Mucosa of stomach (tissue), 1 donor: ENCODE data around the gene ADGRD1.

ENCODE experiments used
- H3K27me3 ChIP-seq: one replicate; pipeline ENCODE4 v1.7.0; 2013; ENCODE audit warnings: mild to moderate bottlenecking, low read length; ENCODE audit not compliant: control insufficient read depth, insufficient read depth
- H3K36me3 ChIP-seq: one replicate; pipeline ENCODE4 v1.7.0; 2013; ENCODE audit warnings: low read length; ENCODE audit not compliant: control insufficient read depth, insufficient read depth
- H3K4me1 ChIP-seq: one replicate; pipeline ENCODE4 v1.7.0; 2013; ENCODE audit warnings: mild to moderate bottlenecking, low read length; ENCODE audit not compliant: control insufficient read depth, insufficient read depth
- H3K4me3 ChIP-seq: one replicate; pipeline ENCODE4 v1.7.0; 2013; ENCODE audit warnings: low read length
- H3K9ac ChIP-seq: one replicate; pipeline ENCODE4 v1.7.0; 2013; ENCODE audit warnings: mild to moderate bottlenecking, low read length, moderate library complexity
- H3K9me3 ChIP-seq: one replicate; pipeline ENCODE4 v1.7.0; 2013; ENCODE audit warnings: mild to moderate bottlenecking, low read length, moderate library complexity; ENCODE audit not compliant: control insufficient read depth
- donor health status: Pancreatic carcinoma.

Gene ADGRD1

GRCh38 chr12:131055596-131056233, 102.0 kb downstream of the ADGRD1 start:
- Histone ChIP-seq H3K36me3 (no peaks in the 10 kb centered on the region), H3K27me3 (no peaks in the 10 kb centered on the region), H3K4me3 (no peak overlapping the region), H3K4me1 (no peaks in the 10 kb centered on the region), H3K9ac (no peak overlapping the region), H3K9me3 (no peaks in the 10 kb centered on the region)

GRCh38 chr12:131056626-131057025, 102.9 kb downstream of the ADGRD1 start:
- no peaks in the 10 kb centered on the region for H3K9me3 ChIP-seq
- no peak overlapping the region for H3K9ac ChIP-seq
- no peaks in the 10 kb centered on the region for H3K27me3 ChIP-seq
- H3K4me1 ChIP-seq = no peaks in the 10 kb centered on the region
- H3K36me3 ChIP-seq = no peaks in the 10 kb centered on the region
- H3K4me3 ChIP-seq = no peak overlapping the region

DNA sequence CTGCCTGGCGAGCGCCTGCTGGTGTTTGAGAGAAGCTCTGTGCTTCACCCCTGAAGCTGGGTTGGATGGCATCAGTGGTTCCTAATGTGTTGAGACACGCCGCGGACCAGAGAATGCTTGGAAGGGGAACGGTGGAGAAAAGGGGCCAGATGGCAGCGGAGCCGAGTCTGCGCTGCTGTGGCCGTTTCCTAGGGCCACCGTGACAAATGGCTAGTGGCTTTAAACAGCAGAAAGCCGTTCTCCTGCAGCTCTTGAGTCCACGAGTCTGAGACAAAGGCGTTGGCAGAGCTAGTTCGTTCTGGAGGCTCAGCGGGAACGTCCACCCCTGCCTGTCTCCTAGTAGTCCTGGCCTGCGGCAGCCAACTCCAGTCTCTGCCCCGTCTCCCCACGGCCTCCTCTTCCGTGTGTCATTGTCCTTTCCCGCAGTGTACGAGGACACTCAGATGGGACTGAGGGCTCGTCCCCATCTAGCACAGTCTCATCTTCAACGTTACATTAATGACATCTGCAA, 103.6 kb downstream of the ADGRD1 start:
- Histone ChIP-seq H3K36me3 (no peaks in the 10 kb centered on the region), H3K4me1 (no peaks in the 10 kb centered on the region), H3K27me3 (no peaks in the 10 kb centered on the region), H3K9me3 (no peaks in the 10 kb centered on the region), H3K9ac (no peak overlapping the region), H3K4me3 (no peak overlapping the region)

- Histone ChIP-seq H3K9me3 (no peaks in the 10 kb centered on the region), H3K27me3 (no peaks in the 10 kb centered on the region), H3K4me3 (no peak overlapping the region), H3K36me3 (no peaks in the 10 kb centered on the region), H3K4me1 (no peaks in the 10 kb centered on the region), H3K9ac (no peak overlapping the region)
These were observed 104.2 kb downstream of the ADGRD1 start for GRCh38 chr12:131057722-131058515.

GRCh38 chr12:131058700-131059099, 105.0 kb downstream of the ADGRD1 start:
- Histone ChIP-seq H3K36me3 (no peaks in the 10 kb centered on the region), H3K27me3 (no peaks in the 10 kb centered on the region), H3K9me3 (no peaks in the 10 kb centered on the region), H3K4me1 (no peaks in the 10 kb centered on the region), H3K9ac (no peak overlapping the region), H3K4me3 (no peak overlapping the region)

DNA sequence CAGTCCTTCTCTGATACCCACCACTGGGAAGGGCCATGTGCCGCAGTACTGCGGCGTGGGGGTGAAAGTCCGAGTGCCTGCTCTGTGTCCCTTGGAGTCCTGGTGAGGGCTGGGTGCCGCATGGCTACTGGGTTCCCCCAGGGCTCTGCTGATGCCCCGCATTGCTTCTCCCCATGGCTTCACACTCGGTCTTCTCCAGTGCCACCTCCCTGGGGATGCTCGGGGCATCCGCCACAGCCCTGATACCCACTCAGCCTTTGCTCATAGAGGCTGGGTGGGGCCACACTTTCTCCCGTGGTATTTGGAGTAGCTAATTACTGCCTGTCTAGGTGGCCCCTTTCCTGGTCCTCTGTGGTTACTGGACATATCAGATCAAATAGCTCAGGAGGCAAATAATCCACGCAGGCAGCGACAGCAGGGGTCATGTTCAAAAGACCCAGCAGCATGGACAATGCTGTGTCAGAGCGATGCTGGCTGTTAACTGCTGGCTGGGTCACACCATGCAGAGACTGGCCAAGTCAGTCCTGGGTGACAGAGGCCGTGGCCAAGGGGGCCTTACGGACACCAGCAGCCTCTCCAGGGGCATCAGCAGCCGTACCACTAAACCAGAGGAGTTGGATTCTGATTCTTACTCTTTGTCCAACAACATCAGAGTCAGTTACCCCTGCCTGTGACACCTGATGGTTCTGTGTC, 106.5 kb downstream of the ADGRD1 start:
- no peaks in the 10 kb centered on the region for H3K4me1 ChIP-seq
- H3K27me3 ChIP-seq = no peaks in the 10 kb centered on the region
- H3K4me3 ChIP-seq = no peak overlapping the region
- no peaks in the 10 kb centered on the region for H3K36me3 ChIP-seq
- H3K9me3 ChIP-seq = no peaks in the 10 kb centered on the region
- no peak overlapping the region for H3K9ac ChIP-seq

DNA sequence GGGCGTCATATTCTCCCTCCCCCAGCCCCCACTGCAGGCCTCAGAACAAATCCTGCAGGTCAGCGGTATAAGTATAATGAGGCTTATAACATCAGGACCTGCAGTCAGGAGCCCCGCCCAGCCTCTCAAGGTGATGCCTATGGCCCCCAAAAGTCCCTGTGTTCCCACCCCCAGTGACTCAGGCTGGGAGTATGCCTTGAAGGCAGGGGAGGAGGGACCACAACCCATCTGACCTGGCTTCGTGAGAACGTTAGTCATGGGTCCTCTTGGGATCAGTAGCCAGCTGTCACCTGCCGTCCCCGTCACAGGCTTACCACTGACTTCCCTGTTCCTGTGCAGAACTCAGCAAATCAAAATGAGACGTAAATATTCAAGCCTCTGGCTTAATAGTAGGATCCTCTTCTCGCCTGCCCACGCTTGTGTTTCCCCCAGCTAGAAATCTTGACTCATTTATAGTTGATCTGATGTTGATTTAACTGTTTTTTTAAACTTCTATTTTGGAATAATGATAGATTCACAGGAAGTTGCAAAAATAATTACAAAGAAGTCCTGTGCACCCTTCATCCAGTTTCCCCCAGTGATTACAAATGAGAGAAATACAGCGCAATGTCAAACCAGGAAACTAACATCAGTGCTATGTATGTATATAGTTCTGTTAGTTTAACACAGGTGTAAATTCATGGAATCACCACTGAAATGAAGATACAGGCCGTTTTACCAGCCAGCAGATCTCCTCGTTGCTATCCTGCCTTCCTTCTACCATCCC, 107.5 kb downstream of the ADGRD1 start:
- H3K36me3 ChIP-seq = no peaks in the 10 kb centered on the region
- H3K9ac ChIP-seq = no peak overlapping the region
- H3K4me3 ChIP-seq = no peak overlapping the region
- no peaks in the 10 kb centered on the region for H3K9me3 ChIP-seq
- H3K4me1 ChIP-seq = no peaks in the 10 kb centered on the region
- no peaks in the 10 kb centered on the region for H3K27me3 ChIP-seq

DNA sequence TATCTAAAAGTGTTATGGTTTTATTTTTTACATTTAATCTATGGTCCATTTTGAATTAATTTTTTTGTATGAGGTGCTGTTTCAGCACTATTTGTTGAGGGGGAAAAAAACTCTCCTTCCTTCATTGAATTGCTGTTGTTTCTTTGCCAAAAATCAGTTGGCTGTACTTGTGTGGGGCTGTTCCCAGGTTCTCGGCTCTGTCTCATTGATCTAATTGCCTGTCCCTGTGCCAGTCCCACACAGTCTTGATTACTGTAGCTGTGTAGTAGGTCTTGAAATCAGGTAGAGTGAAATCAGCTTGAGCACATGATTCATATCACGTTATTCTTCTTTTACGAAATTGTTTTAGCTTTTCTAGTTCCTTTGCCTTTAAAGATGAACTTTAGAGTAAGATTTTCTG, 109.7 kb downstream of the ADGRD1 start:
- Histone ChIP-seq H3K27me3 (no peaks in the 10 kb centered on the region), H3K9ac (no peak overlapping the region), H3K9me3 (no peaks in the 10 kb centered on the region), H3K4me3 (no peak overlapping the region), H3K4me1 (no peaks in the 10 kb centered on the region), H3K36me3 (no peaks in the 10 kb centered on the region)

- no peaks in the 10 kb centered on the region for H3K9me3 ChIP-seq
- H3K4me1 ChIP-seq = no peaks in the 10 kb centered on the region
These were observed 110.3 kb downstream of the ADGRD1 start for GRCh38 chr12:131063960-131064359.

GRCh38 chr12:131065279-131065678, 111.6 kb downstream of the ADGRD1 start:
- Histone ChIP-seq H3K4me1 (no peaks in the 10 kb centered on the region), H3K9me3 (no peaks in the 10 kb centered on the region), H3K4me3 (no peak overlapping the region), H3K36me3 (no peaks in the 10 kb centered on the region), H3K9ac (no peak overlapping the region), H3K27me3 (no peaks in the 10 kb centered on the region)

More at GRCh38 chr12:131063960-131064359, 110.3 kb downstream of the ADGRD1 start:
- no peak overlapping the region for H3K4me3 ChIP-seq
- H3K27me3 ChIP-seq = no peaks in the 10 kb centered on the region
- no peaks in the 10 kb centered on the region for H3K36me3 ChIP-seq
- no peak overlapping the region for H3K9ac ChIP-seq

DNA sequence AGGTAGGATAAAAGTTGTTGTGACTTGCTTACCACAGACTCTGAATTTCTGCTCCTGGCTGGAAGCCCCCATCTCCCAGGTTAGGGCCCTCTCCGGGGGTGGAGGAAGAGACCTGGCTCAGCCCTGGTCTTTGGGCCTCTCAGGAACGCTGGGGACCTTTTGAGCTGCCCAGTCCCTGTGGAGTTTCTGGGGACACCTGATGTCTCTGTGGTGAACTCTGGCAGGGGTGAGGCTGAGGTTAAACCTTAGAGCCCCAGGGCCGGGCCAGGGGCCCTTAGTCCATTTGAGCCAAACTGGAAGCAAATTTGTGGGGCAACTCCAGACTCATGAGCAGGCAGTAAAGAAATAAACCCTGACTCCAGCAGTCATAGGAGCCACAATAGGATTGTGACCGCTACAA, 112.1 kb downstream of the ADGRD1 start:
- no peaks in the 10 kb centered on the region for H3K27me3 ChIP-seq
- H3K36me3 ChIP-seq = no peaks in the 10 kb centered on the region
- H3K9ac ChIP-seq = no peak overlapping the region
- no peak overlapping the region for H3K4me3 ChIP-seq
- H3K9me3 ChIP-seq = no peaks in the 10 kb centered on the region
- H3K4me1 ChIP-seq = no peaks in the 10 kb centered on the region
